NCI-H2029 (cell line): Measurements from ENCODE around the gene RAB11FIP3.

ENCODE experiments used
- DNase-seq: peaks from one replicate; lab custom pipeline; 2025; lab: John Stamatoyannopoulos, UW

Gene RAB11FIP3

GRCh38 chr16:424033-424622, 1.3 kb upstream of the RAB11FIP3 start:
- no peak for DNase-seq

GRCh38 chr16:424623-425081, 797 bp upstream of the RAB11FIP3 start:
- no peak for DNase-seq

DNA sequence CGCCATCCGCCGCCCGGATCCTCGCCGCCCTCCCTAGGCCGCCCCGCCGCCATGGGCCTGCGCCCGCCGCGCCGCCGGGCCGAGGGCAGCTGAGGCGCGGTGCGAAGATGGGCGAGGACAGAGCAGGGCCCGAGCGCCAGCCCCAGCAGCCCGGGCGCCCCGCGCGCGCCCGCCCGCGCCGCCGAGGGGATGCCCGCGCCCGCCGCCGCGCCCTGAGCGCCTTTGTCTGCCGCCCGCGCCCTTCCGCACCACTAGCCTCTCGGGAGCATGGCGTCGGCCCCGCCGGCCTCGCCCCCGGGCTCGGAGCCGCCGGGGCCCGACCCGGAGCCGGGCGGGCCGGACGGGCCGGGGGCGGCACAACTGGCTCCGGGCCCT, 278 bp downstream of the RAB11FIP3 start:
- no peak for DNase-seq

- no peak for DNase-seq
Measured at GRCh38 chr16:426115-426905, 861 bp downstream of the RAB11FIP3 start.

DNA sequence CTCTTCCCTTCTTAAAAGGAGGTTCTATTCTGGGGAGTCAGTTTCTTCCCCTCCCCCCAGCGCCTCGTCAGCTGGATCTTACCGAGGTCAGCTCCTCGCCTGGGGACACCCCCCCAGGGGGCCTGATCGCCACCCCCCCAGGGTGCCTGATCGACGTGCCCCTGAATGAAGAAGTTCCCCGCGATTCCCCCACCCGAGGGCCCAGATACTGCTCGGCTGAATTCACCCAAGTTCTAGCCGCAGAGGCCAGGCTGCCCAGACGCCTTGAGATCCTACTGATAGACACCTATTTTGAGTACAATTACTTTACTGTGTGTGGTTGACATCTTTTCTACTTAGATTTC, 1.4 kb downstream of the RAB11FIP3 start:
- DNase-seq = no peak

- no peak for DNase-seq
Measured at GRCh38 chr16:427250-427649, 1.8 kb downstream of the RAB11FIP3 start.

- DNase-seq = no peak
Measured at GRCh38 chr16:430904-431303, 5.5 kb downstream of the RAB11FIP3 start.

DNA sequence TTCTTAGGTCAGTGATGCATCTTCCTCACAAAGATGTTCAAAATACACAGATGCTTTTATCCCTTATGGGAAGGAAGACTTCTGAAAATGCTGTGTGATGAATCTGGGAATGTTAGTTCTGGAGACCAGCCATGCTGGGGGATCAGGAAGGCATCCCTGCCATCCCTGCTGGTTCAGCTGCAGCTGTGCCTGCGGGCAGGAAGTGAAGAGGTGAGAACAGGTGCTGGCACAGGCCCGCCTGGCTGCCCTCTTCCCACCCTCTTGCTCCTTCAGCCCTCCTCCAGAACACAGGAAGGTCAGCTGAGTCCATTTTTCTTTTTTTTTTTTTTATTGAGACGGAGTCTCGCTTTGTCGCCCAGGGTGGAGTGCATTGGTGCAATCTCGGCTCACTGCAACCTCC, 15.2 kb downstream of the RAB11FIP3 start:
- DNase-seq = peak; percentile 65

- no peak for DNase-seq
Measured at GRCh38 chr16:441447-441846, 16.0 kb downstream of the RAB11FIP3 start.

- DNase-seq = no peak
Measured at GRCh38 chr16:442976-443375, 17.5 kb downstream of the RAB11FIP3 start.

GRCh38 chr16:444027-444426, 18.6 kb downstream of the RAB11FIP3 start:
- no peak for DNase-seq

DNA sequence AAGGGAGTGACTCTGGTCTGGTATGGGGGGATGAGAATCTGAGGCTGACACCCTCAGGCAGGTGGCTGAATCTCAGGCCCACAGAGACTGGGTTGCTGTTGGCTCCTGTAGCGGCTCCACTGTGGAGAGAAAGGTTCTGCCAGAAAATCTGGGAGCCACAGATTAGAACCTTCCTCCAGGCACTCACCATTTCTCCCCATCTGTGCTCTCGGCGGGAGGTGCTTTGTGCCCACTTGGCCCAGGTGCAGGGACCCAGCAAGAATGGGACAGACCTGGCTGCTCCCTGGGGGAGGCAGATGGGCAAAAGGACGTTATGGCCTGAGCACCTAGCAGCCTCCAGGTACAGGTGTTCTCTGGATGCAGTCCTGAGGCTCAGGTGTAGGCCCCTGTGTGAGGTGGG, 20.1 kb downstream of the RAB11FIP3 start:
- no peak for DNase-seq

DNA sequence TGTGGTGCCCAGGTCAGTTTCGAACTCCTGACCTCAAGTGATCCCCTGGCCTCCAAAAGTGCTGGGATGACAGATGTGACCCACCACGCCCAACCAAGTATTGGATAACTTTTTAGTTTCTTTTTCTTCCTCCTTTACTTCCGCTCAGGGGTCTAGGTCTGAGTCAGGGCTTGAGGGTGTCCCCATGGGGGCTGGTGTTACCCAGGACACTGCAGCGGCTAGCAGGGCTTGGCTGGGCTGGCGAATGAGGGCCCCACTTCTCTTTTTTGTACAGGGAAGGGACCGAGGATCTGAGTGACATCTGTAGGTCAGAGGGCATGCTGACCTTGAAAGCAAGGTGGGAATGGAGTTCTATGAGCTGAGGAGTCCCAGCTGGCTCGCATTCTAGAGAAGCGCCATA, 24.9 kb downstream of the RAB11FIP3 start:
- DNase-seq = no peak

DNA sequence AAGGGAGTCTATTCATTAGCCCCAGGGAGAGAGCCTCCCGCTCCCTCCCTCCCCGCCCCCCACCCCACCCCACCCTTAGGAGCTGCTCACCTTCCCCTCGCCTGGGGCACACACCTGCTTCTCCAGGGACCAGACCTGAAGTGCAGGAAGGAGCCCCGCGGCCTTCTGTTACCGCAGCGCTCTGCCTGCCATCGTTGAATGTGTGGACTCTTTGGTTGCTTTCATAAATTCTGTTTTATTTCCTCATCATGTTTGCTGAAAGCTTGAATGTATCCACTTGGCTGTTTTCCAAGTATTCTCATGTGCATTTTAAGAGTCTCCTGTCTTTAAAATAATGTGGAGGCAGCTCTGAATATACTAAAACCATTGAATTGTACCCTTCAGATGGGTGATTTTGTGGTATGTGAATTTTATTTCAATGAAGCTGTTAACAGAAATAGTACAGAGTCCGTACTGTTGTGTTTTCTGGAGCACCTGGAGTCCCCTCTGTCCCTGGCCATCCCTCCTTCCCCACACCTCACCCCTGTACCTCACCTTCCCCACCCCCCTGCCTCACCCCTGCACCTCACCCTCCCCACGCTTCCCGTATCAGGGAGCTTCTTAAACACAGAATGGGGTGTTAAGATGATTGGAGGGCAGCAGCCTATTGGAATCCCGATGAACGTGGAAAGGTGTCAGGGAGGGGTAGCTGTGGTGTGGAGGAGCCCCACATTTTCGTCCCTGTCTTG, 25.5 kb downstream of the RAB11FIP3 start:
- DNase-seq = peak; percentile 93

DNA sequence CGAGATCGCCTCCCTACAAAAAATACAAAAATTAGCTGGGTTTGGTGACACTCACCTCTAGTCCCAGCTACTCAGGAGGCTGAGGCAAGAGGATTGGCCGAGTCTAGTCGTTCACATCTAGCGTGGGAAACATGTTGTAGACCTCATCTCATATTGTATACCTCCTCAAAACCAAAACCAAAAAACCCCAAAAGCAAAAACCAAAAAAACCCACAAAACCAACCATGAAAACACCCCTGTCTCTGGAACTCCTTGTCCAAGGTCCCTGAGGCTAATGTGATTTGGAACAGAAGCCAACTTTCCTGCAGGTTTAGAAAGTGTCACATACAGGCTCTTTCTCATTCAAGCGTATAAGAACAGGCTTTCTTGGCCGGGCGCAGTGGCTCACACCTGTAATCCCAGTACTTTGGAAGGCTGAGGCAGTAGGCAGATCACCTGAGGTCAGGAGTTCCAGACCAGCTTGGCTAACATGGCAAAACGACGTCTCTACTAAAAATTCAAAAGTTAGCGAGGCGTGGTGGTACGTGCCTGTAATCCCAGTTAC, 29.0 kb downstream of the RAB11FIP3 start:
- DNase-seq = no peak

- DNase-seq = no peak
Measured at GRCh38 chr16:455453-455852, 30.0 kb downstream of the RAB11FIP3 start.

DNA sequence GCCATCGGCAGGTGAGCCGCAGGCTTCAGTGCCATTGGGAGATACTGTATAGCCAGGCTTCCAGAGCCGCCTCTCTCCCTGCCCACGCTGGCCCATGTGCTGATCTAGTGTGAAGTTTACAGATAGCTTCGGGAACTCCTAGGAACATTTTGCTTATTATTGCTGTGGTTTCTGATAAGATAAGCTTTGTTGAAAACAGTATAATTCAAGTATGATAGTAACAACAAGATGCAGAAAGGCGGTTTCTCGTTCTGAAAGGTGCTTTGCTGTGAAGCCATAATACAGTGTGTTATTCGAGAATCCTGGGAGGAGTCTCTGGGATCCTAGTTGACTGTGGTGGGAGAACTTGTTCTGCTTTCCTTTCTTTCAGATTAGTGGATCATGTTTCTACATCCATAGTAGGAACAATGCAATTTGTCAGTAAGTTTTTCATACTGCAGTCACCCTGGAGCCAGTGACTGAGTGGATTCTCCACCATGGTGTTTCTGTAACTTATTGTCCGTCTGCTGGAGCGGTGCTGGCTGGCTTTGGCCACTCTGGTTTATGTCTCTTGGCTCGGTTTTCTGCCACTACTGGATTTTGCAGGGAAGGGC, 31.5 kb downstream of the RAB11FIP3 start:
- peak; percentile 67 for DNase-seq

GRCh38 chr16:457732-458400, 32.4 kb downstream of the RAB11FIP3 start:
- no peak for DNase-seq

DNA sequence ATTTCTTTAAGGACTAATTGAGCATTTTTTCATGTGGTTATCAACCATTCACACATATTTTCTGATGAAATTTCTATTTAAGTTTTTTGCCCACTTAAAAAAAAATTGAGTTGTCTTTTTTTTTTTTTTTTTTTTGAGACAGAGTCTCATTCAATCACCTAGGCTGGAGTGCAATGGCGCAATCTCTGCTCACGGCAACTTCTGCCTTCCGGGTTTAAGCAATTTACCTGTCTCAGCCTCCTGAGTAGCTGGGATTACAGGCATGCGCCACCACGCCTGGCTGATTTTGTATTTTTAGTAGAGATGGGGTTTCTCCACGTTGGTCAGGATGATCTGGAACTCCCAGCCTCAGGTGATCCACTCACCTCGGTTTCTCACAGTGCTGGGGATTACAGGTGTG, 34.3 kb downstream of the RAB11FIP3 start:
- DNase-seq = no peak

DNA sequence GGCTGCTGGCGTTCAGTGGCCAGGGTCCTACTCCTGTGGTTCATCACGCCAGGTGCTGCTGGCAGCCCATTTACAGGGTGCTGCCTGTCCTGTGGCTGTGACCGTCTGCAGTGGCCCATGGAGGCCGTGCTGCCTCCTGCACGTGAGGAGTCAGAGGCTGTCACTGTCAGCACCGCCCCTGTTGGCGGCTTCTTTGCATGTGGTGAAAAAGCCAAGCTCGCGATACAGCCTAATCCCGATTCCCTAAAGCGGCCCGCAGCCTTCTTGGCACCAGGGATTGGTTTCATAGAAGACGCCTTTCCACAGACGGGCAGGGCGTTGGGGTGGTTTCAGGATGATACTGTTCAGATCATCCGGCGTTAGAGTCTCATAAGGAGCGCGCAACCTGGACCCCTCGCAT, 35.3 kb downstream of the RAB11FIP3 start:
- DNase-seq = no peak

DNA sequence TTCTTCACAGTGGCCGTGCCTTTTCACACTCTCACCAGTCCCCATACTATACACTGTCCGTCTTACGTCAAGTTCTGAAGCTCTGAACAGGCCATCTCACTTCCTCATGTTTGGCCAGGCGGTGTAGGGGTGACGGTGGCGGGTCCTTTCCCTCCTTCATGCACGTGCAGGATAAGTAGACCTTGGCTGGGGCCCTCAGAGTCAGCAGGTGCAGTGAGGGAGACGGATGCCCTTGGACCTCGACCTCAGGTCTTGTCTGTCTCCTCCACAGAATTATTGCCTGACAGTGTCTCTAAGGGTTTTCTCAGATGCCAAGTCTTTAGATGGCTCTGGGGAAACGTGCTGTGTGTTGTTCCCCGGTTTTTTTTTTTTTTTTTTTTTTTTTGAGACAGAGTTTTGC, 37.6 kb downstream of the RAB11FIP3 start:
- no peak for DNase-seq

GRCh38 chr16:466651-467050, 41.2 kb downstream of the RAB11FIP3 start:
- DNase-seq = no peak
